Motor neuron (in vitro differentiated cells): Measurements from ENCODE around the gene OR7A17. TPM values are rescaled to one million over a fixed set of nuclear protein-coding genes. Genes with fewer than 3 reads are reported as not detected.
A peak's percentile ranks its signal among the peaks of the same experiment; 100 is the strongest.

Experiments used
- ATAC-seq, 8 experiments: fragments of 200-7000 bp; cut with Tn5 transposase; replicated peaks in 6 of 8; 2 replicates each; pipeline ENCODE4 v1.8.0; 2021; ENCODE audit warnings: mild to moderate bottlenecking in 8 of 8, moderate library complexity in 8 of 8
- H3K27ac ChIP-seq, 2 donors: fragments of 250-450 bp; sonication (Bioruptor Pico); 2 replicates each; pipeline ENCODE4 v1.9.0; 2021; ENCODE audit warnings: antibody characterized with exemption in 2 of 2, mild to moderate bottlenecking in 2 of 2, moderate library complexity in 1 of 2
- H3K4me1 ChIP-seq, 2 donors: fragments of 250-450 bp; sonication (Bioruptor Pico); replicated peaks in 1 of 2; 2 replicates each; pipeline ENCODE4 v1.6.1; 2021; ENCODE audit warnings: antibody characterized with exemption in 2 of 2, mild to moderate bottlenecking in 2 of 2, moderate library complexity in 1 of 2
- H3K4me3 ChIP-seq, 5 donors: fragments of 250-450 bp; sonication (Bioruptor Pico); 2 replicates each; pipeline ENCODE4 v1.9.0; 2021; ENCODE audit warnings: antibody characterized with exemption in 5 of 5, mild to moderate bottlenecking in 5 of 5, moderate library complexity in 4 of 5
- whole genome bisulfite sequencing, 10 experiments: fragments of 450-650 bp; shearing (Covaris generic); methylation state at CpG; one replicate each; pipeline ENCODE4 v1.0.0; 2022; 5-methylcytosine and 5-hydroxymethylcytosine counted together
- in situ Hi-C, 9 experiments: fragments of 400-800 bp; cut with MboI; loops; one replicate each; pipeline ENCODE4 v1.15.0; 2021; ENCODE audit warnings: low sequenced_read_pairs in 9 of 9, low pct_unique_long_range_greater_than_20kb in 2 of 9; ENCODE audit not compliant: unreplicated experiment in 9 of 9
- total RNA-seq, 8 experiments: library from RNA; unstranded; fragments of 300-600 nt; gene quantifications; 2 replicates each; pipeline versions ENCODE4 v1.2.3 to v1.2.4, GENCODE V29; 2022

The OR7A17 gene
- total RNA-seq = under 1 TPM in 4 of 8 experiments, not detected in 4; 0.09 to 0.33 (median 0.23) TPM

- no peak for ATAC-seq
- H3K4me3 ChIP-seq = no peak within 1 kb of the TSS
- peaks cover 0 to 6% of the 10 kb centered on the region in 2 donors for H3K4me1 ChIP-seq
- H3K27ac ChIP-seq = no peak within 1 kb of the TSS
- in situ Hi-C loops = loop anchor here in 2 of 9 experiments (10.0 to 25.0 kb wide), 2 partner anchors 101 to 299 kb away; partner anchors contain the start of gene CLEC17A (in 1 of the 2)
- WGBS, 10 experiments = 0 to 58% (median 16%) methylated on average over 2 to 4 of the region's 4 CpGs; no CpG with 5 or more reads in 1 of the 10 experiments
Measured at GRCh38 chr19:14886032-14886431, at the start of gene OR7A17. Gene OR7A17 (minus strand): TSS chr19:14886132. CDS start chr19:14881355, 4,777 bp downstream.

- H3K4me3 ChIP-seq = no peak overlapping the region
- no peak overlapping the region for H3K27ac ChIP-seq
- WGBS, 10 experiments = 0 to 67% (median 23%) methylated on average over 1 of the region's 1 CpG; no CpG with 5 or more reads in 2 of the 10 experiments
- H3K4me1 ChIP-seq = no peaks in the 10 kb centered on the region
- in situ Hi-C loops = no loop called here
- no peak for ATAC-seq
Measured at GRCh38 chr19:14933506-14933905, 47.6 kb upstream of the OR7A17 start.

DNA sequence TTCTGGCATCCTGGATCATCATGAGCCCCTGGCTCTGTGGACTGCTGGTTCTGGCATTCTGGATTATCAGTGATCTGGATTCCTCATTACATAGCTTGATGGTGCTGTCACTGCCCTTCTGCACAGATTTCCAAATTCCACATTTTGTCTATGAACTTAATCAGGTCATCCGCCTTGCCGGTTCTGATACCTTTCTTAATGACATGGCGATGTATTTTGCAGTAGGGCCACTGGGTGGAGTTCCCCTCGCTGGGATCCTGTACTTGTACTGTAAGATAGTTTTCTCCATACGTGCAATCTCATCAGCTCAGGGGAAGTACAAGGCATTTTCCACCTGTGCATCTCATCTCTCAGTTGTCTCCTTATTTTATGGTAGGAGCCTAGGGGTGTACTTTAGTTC, 30.9 kb upstream of the OR7A17 start:
- no peak overlapping the region for H3K4me3 ChIP-seq
- in situ Hi-C loops = loop anchor here in 1 of 9 experiments (25.0 kb wide), 1 partner anchor 330 kb away; the partner anchor contains the start of gene CLEC17A
- no peaks in the 10 kb centered on the region for H3K4me1 ChIP-seq
- 20 to 80% (median 67%) methylated on average over 2 to 5 of the region's 5 CpGs; no CpG with 5 or more reads in 5 of the 10 experiments for WGBS, 10 experiments
- H3K27ac ChIP-seq = no peak overlapping the region
- ATAC-seq = no peak

DNA sequence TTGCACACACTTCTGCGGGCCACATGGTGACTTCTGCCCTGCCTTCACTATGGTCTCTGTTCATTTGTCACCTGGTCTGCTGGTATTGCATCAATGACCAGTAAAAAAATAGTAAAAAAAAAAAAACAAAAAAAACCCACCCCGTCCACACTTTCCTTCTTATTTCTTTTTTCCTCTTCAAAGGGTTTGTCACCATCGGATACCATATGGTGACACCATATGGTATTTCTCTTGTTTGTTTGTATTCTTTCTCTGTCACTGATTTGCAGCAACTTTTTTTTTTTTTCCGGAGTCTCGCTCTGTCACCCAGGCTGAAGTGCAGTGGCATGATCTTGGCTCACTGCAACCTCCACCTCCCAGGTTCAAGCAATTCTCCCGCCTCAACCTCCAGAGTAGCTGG, 29.2 kb upstream of the OR7A17 start:
- no peak overlapping the region for H3K27ac ChIP-seq
- H3K4me3 ChIP-seq = no peak overlapping the region
- ATAC-seq = no peak
- in situ Hi-C loops = loop anchor here in 1 of 9 experiments (25.0 kb wide), 1 partner anchor 328 kb away; the partner anchor contains the start of gene CLEC17A
- WGBS, 10 experiments = 0 to 83% (median 69%) methylated on average over 1 to 5 of the region's 6 CpGs; no CpG with 5 or more reads in 3 of the 10 experiments
- H3K4me1 ChIP-seq = no peaks in the 10 kb centered on the region

DNA sequence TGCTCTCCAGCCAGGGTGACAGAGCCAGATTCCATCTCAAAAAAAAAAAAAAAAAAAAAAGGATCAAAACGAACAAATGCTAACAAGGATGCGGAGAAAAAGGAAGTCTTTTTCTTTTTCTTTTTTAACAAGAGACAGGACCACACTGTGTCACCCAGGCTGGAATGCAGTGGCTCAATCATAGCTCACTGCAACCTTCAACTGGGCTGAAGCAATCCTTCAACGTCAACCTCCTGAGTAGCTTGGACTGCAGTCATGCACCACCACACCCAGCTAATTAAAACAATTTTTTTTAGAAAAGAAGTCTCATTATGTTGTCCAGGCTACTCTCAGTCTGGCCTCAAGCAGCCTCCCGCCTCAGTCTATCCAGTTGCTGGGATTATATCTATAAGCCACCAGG, 20.8 kb upstream of the OR7A17 start:
- WGBS, 10 experiments = 10 to 85% (median 72%) methylated on average over 1 to 4 of the region's 4 CpGs
- in situ Hi-C loops = loop anchor here in 1 of 9 experiments (25.0 kb wide), 1 partner anchor 319 kb away; the partner anchor contains the start of gene CLEC17A

GRCh38 chr19:14901675-14902260, 15.8 kb upstream of the OR7A17 start:
- no peaks in the 10 kb centered on the region for H3K4me1 ChIP-seq
- H3K27ac ChIP-seq = no peak overlapping the region
- in situ Hi-C loops = loop anchor here in 1 of 9 experiments (25.0 kb wide), 1 partner anchor 314 kb away; the partner anchor contains the start of gene CLEC17A
- H3K4me3 ChIP-seq = no peak overlapping the region
- WGBS, 10 experiments = 0 to 14% (median 0%) methylated on average over 1 to 2 of the region's 2 CpGs; no CpG with 5 or more reads in 3 of the 10 experiments
- no peak for ATAC-seq

More for the DNA sequence above, 20.8 kb upstream of the OR7A17 start:
- Histone ChIP-seq H3K27ac (no peak overlapping the region), H3K4me3 (no peak overlapping the region), H3K4me1 (no peaks in the 10 kb centered on the region)
- no peak for ATAC-seq

DNA sequence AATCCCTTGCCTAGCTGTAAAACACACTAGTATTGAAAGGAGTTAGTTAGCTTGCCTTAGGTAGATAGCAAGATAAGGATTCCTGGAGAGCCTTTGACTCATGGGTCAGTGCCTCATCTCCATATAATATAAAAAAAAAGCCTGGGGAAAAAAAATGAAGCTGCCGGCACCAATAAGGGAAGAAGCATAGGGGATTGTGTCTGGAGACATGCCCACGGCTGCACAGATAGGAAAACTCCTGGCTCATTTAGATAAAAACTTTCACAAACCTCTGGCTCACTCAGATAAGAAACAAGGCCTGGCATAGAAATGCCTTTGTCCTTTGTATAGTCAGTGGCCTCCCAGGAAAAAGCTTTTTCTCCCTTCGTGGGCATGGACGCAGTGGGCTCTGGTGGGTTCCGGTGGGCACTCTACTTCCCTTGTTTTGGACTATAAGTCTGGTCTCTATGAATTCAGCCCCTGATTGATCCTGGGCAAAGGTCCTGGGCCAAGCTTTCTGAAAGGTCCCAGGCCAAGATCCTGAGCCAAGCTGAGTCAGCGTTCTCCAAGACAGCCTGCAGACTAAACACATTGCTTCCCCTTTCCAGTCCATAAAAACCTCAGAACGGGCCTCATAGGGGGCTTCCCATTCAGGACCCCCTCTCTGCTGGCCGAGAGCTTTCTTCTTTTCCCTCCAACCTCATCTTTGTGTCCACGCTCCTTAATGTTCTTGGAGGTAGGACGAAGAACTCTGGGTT, 4.9 kb upstream of the OR7A17 start:
- Histone ChIP-seq H3K27ac (no peak overlapping the region), H3K4me1 (peaks cover 0 to 6% of the 10 kb centered on the region in 2 donors), H3K4me3 (no peak overlapping the region)
- no peak for ATAC-seq
- 21 to 92% (median 64%) methylated on average over 2 to 10 of the region's 10 CpGs; no CpG with 5 or more reads in 2 of the 10 experiments for WGBS, 10 experiments
- in situ Hi-C loops = loop anchor here in 1 of 9 experiments (25.0 kb wide), 1 partner anchor 304 kb away; the partner anchor contains the start of gene CLEC17A

- Histone ChIP-seq H3K27ac (no peak overlapping the region), H3K4me1 (peaks cover 0 to 6% of the 10 kb centered on the region in 2 donors), H3K4me3 (no peak overlapping the region)
- ATAC-seq = no peak
- WGBS, 10 experiments = 0 to 93% (median 40%) methylated on average over 2 to 3 of the region's 3 CpGs
- in situ Hi-C loops = loop anchor here in 2 of 9 experiments (10.0 to 25.0 kb wide), 2 partner anchors 105 to 303 kb away; partner anchors contain the start of gene CLEC17A (in 1 of the 2)
Measured at GRCh38 chr19:14889994-14890642, 4.2 kb upstream of the OR7A17 start.

DNA sequence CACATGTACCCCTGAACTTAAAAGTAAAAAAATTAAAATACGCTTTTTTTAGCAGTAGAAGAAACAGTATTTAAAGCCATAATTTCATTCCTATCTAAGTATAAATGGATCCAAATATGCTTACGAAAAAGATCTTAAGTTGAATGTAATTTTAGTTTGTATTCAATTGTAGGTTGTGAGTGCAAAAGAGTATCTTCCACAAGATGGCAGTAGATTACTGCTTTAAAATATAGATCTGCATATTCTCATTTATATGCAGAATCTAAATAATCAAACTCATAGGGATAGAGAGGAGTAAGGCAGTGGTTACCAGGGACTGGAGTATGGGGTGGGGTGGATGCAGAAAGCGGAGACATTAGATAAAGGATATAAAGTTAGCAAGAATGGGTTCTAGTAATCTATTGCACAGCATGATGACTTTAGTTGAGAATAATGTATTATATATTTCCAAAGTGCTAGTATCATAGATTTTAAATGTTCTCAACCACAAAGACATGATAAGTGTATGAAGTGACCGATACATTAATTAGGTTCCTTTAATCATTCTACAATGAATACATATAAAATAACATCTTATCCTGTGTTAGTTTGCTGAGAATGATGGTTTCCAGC, 14.2 kb downstream of the OR7A17 start:
- H3K4me3 ChIP-seq = no peak overlapping the region
- H3K27ac ChIP-seq = no peak overlapping the region
- in situ Hi-C loops = no loop called here
- no peaks in the 10 kb centered on the region for H3K4me1 ChIP-seq
- ATAC-seq = peak in 3 of 8 experiments; percentile 47 to 67 (median 53)
- WGBS, 10 experiments = 6 to 87% (median 56%) methylated on average over 2 to 4 of the region's 4 CpGs

- Histone ChIP-seq H3K4me1 (no peaks in the 10 kb centered on the region), H3K4me3 (no peak overlapping the region), H3K27ac (no peak overlapping the region)
- WGBS, 10 experiments = 10 to 65% (median 32%) methylated on average over 2 to 5 of the region's 5 CpGs
- in situ Hi-C loops = no loop called here
- ATAC-seq = no peak
Measured at GRCh38 chr19:14868497-14868896, 17.4 kb downstream of the OR7A17 start.

GRCh38 chr19:14848822-14849221, 37.1 kb downstream of the OR7A17 start, which contains the start of gene OR7A10:
Gene OR7A10 (minus strand): TSS chr19:14848922. CDS start chr19:14841877, 7,045 bp downstream.
- ATAC-seq = no peak
- no peak within 1 kb of the TSS for H3K27ac ChIP-seq
- no peaks in the 10 kb centered on the region for H3K4me1 ChIP-seq
- in situ Hi-C loops = no loop called here
- 9 to 88% (median 48%) methylated on average over 2 to 5 of the region's 5 CpGs; no CpG with 5 or more reads in 3 of the 10 experiments for WGBS, 10 experiments
- H3K4me3 ChIP-seq = no peak within 1 kb of the TSS

GRCh38 chr19:14843578-14843977, 42.4 kb downstream of the OR7A17 start:
- Histone ChIP-seq H3K4me1 (no peaks in the 10 kb centered on the region), H3K4me3 (no peak overlapping the region), H3K27ac (no peak overlapping the region)
- ATAC-seq = no peak
- in situ Hi-C loops = no loop called here
- 0 to 89% (median 40%) methylated on average over 1 to 4 of the region's 6 CpGs; no CpG with 5 or more reads in 1 of the 10 experiments for WGBS, 10 experiments
